Loucy (cell line): ENCODE measurements around the gene SELENOO.

Experiments
- H2AFZ ChIP-seq: fragments of 200-600 bp; sonication (generic); 2 replicates; pipeline ENCODE4 v1.6.0; 2016; ENCODE audit warnings: antibody characterized with exemption, mild to moderate bottlenecking, low read length, moderate library complexity
- H3F3A ChIP-seq: fragments of 200-600 bp; 2 replicates; pipeline ENCODE4 v1.6.0; 2016; ENCODE audit warnings: antibody characterized with exemption, low read depth, mild to moderate bottlenecking
- H3K27me3 ChIP-seq: fragments of 200-600 bp; sonication (generic); 2 replicates; pipeline ENCODE4 v1.6.1; 2014; ENCODE audit warnings: low read length, mild to moderate bottlenecking; ENCODE audit not compliant: insufficient read depth, poor library complexity, severe bottlenecking
- H3K36me3 ChIP-seq: fragments of 200-600 bp; sonication (generic); 2 replicates; pipeline ENCODE4 v1.6.1; 2016; ENCODE audit warnings: low read length; ENCODE audit not compliant: insufficient read depth
- H3K4me1 ChIP-seq: fragments of 200-600 bp; sonication (generic); 2 replicates; pipeline ENCODE4 v1.5.1; 2014; ENCODE audit warnings: low read length, mild to moderate bottlenecking; ENCODE audit not compliant: insufficient read depth, poor library complexity, severe bottlenecking
- H3K4me2 ChIP-seq: fragments of 200-600 bp; sonication (generic); 2 replicates; pipeline ENCODE4 v1.6.0; 2014; ENCODE audit warnings: antibody characterized with exemption, low read length, low read depth, mild to moderate bottlenecking; ENCODE audit not compliant: poor library complexity, severe bottlenecking
- H3K4me3 ChIP-seq: fragments of 200-600 bp; sonication (generic); 2 replicates; pipeline ENCODE4 v1.5.1; 2014; ENCODE audit warnings: low read length, mild to moderate bottlenecking, mixed read lengths; ENCODE audit not compliant: poor library complexity, severe bottlenecking
- H3K79me2 ChIP-seq: fragments of 200-600 bp; sonication (generic); 2 replicates; pipeline ENCODE4 v1.6.1; 2014; ENCODE audit warnings: low read length; ENCODE audit not compliant: insufficient read depth
- H3K9ac ChIP-seq: fragments of 200-600 bp; sonication (generic); 2 replicates; pipeline ENCODE4 v1.6.0; 2014; ENCODE audit warnings: mild to moderate bottlenecking, low read depth, low read length, moderate library complexity; ENCODE audit not compliant: poor library complexity, severe bottlenecking
- H3K9me2 ChIP-seq: fragments of 200-600 bp; sonication (generic); replicated peaks from 2 replicates; pipeline ENCODE4 v1.6.1; 2016; ENCODE audit warnings: low read depth, low read length, mixed read lengths
- H3K9me3 ChIP-seq: fragments of 200-600 bp; sonication (generic); 2 replicates; pipeline ENCODE4 v1.6.1; 2014; ENCODE audit warnings: mild to moderate bottlenecking, antibody characterized with exemption, low read length, low read depth; ENCODE audit not compliant: insufficient read depth
- H4K20me1 ChIP-seq: fragments of 200-600 bp; sonication (generic); 2 replicates; pipeline ENCODE4 v1.6.0; 2014; ENCODE audit warnings: antibody characterized with exemption, low read length, mild to moderate bottlenecking; ENCODE audit not compliant: insufficient read depth, poor library complexity, severe bottlenecking
- CTCF ChIP-seq: fragments of 200-600 bp; sonication (generic); conservative IDR thresholded peaks from 2 replicates; pipeline ENCODE4 v1.5.1; 2014; ENCODE audit warnings: mild to moderate bottlenecking, antibody characterized with exemption, low read length
- EZH2phosphoT487 ChIP-seq: fragments of 200-600 bp; IDR thresholded peaks from 2 replicates; pipeline ENCODE4 v1.6.1; 2018; ENCODE audit warnings: antibody characterized with exemption, mild to moderate bottlenecking, moderate library complexity, borderline replicate concordance

The SELENOO gene

GRCh38 chr22:50253941-50254340 lies 53.1 kb downstream of the SELENOO start:
- TF ChIP-seq CTCF, result no peak
- TF ChIP-seq EZH2phosphoT487, result no peak
- Histone ChIP-seq H3K9me3 (no peaks in the 10 kb centered on the region), H3K9me2 (no peaks in the 10 kb centered on the region), H3K9ac (no peak overlapping the region), H3K4me2 (no peak overlapping the region), H3K36me3 (no peaks in the 10 kb centered on the region), H2AFZ (no peak overlapping the region), H3F3A (no peaks in the 10 kb centered on the region), H3K79me2 (peaks cover 13% of the 10 kb centered on the region; the same call in 1 of the 2 replicates), H4K20me1 (peaks cover 17% of the 10 kb centered on the region), H3K4me3 (no peak overlapping the region), H3K27me3 (no peaks in the 10 kb centered on the region), H3K4me1 (peaks cover 17% of the 10 kb centered on the region)

- Histone ChIP-seq H3K4me3 (no peak overlapping the region), H2AFZ (no peak overlapping the region), H3F3A (no peaks in the 10 kb centered on the region), H3K9me3 (no peaks in the 10 kb centered on the region), H4K20me1 (peaks cover 8% of the 10 kb centered on the region), H3K4me1 (peaks cover 9% of the 10 kb centered on the region), H3K79me2 (peaks cover 4% of the 10 kb centered on the region; the same call in 1 of the 2 replicates), H3K27me3 (no peaks in the 10 kb centered on the region), H3K9ac (no peak overlapping the region), H3K36me3 (no peaks in the 10 kb centered on the region), H3K4me2 (no peak overlapping the region), H3K9me2 (no peaks in the 10 kb centered on the region)
- no peak for TF ChIP-seq EZH2phosphoT487
- TF ChIP-seq CTCF, result no peak
Measured at GRCh38 chr22:50255099-50255498, 54.3 kb downstream of the SELENOO start.

- no peaks in the 10 kb centered on the region for H3K9me2 ChIP-seq
- no peak overlapping the region for H3K4me3 ChIP-seq
Measured at GRCh38 chr22:50255607-50256006, 54.8 kb downstream of the SELENOO start.

More at GRCh38 chr22:50255607-50256006, 54.8 kb downstream of the SELENOO start:
- TF ChIP-seq CTCF (no peak), EZH2phosphoT487 (no peak)
- Histone ChIP-seq H3K4me1 (peaks cover 4% of the 10 kb centered on the region), H4K20me1 (peaks cover 3% of the 10 kb centered on the region), H3K9me3 (no peaks in the 10 kb centered on the region), H3K79me2 (no peaks in the 10 kb centered on the region), H3K4me2 (no peak overlapping the region), H3F3A (no peaks in the 10 kb centered on the region), H3K27me3 (no peaks in the 10 kb centered on the region), H2AFZ (no peak overlapping the region), H3K9ac (no peak overlapping the region), H3K36me3 (no peaks in the 10 kb centered on the region)
